Neuronal stem cell (in vitro differentiated cells): ENCODE measurements around the gene DENND1B.

Source experiments
- DNase-seq: peaks from one replicate; pipeline ENCODE4 v3.0.0-alpha.2; 2013; ENCODE audit warnings: low spot score
- H2AFZ ChIP-seq: one replicate; pipeline ENCODE4 v1.6.1; 2013; ENCODE audit warnings: mild to moderate bottlenecking, low read length, inconsistent platforms
- H2AK5ac ChIP-seq: 2 replicates; pipeline ENCODE4 v1.6.1; 2013; ENCODE audit warnings: low read depth, mild to moderate bottlenecking, inconsistent platforms, low read length, moderate library complexity, mixed read lengths
- H2BK120ac ChIP-seq: 2 replicates; pipeline ENCODE4 v1.6.1; 2013; ENCODE audit warnings: low read depth, mild to moderate bottlenecking, inconsistent platforms, low read length, moderate library complexity, mixed read lengths
- H2BK12ac ChIP-seq: one replicate; pipeline ENCODE4 v1.6.1; 2013; ENCODE audit warnings: low read length, inconsistent platforms
- H2BK15ac ChIP-seq: 2 replicates; pipeline ENCODE4 v1.6.1; 2013; ENCODE audit warnings: mild to moderate bottlenecking, low read length, inconsistent platforms, mixed read lengths
- H2BK5ac ChIP-seq: one replicate; pipeline ENCODE4 v1.6.1; 2013; ENCODE audit warnings: inconsistent platforms, mild to moderate bottlenecking, low read length, moderate library complexity
- H3K14ac ChIP-seq: one replicate; pipeline ENCODE4 v1.6.1; 2013; ENCODE audit warnings: low read length, inconsistent platforms
- H3K18ac ChIP-seq: 2 replicates; pipeline ENCODE4 v1.6.1; 2013; ENCODE audit warnings: low read length, inconsistent platforms
- H3K23ac ChIP-seq: 2 replicates; pipeline ENCODE4 v1.6.1; 2013; ENCODE audit warnings: low read depth, mild to moderate bottlenecking, mixed read lengths, low read length, inconsistent platforms; ENCODE audit not compliant: poor library complexity
- H3K27ac ChIP-seq: replicated peaks from 3 replicates; pipeline ENCODE4 v1.5.1; 2013; ENCODE audit warnings: low read length, inconsistent platforms
- H3K27me3 ChIP-seq, 3 experiments: 2 replicates each; pipeline ENCODE4 v1.6.1; 2013; ENCODE audit warnings: low read length in 3 of 3, mild to moderate bottlenecking in 2 of 3, inconsistent platforms in 1 of 3, low read depth in 1 of 3, mixed read lengths in 1 of 3, moderate library complexity in 1 of 3; ENCODE audit not compliant: control insufficient read depth in 3 of 3, insufficient read depth in 3 of 3
- H3K36me3 ChIP-seq, 2 donors: replicated peaks in 1 of 2; 2 replicates each; pipeline ENCODE4 v1.6.1; 2013; ENCODE audit warnings: low read length in 2 of 2; ENCODE audit not compliant: control insufficient read depth in 2 of 2, insufficient read depth in 2 of 2
- H3K4ac ChIP-seq: 2 replicates; pipeline ENCODE4 v1.6.1; 2013; ENCODE audit warnings: inconsistent platforms, mild to moderate bottlenecking, low read length, moderate library complexity
- H3K4me1 ChIP-seq, 2 donors: 1 replicate in 1 of 2; 2 replicates in 1 of 2; pipeline ENCODE4 v1.6.1; 2013; ENCODE audit warnings: low read length in 2 of 2, low read depth in 1 of 2; ENCODE audit not compliant: control insufficient read depth in 2 of 2, insufficient read depth in 1 of 2
- H3K4me2 ChIP-seq: one replicate; pipeline ENCODE4 v1.6.1; 2013; ENCODE audit warnings: mild to moderate bottlenecking, low read length, inconsistent platforms; ENCODE audit not compliant: insufficient read depth, poor library complexity, severe bottlenecking
- H3K4me3 ChIP-seq, 2 donors: 2 replicates each; pipeline ENCODE4 v1.5.1; 2013; ENCODE audit warnings: low read length in 2 of 2, mild to moderate bottlenecking in 2 of 2, inconsistent platforms in 1 of 2, moderate library complexity in 1 of 2
- H3K79me1 ChIP-seq: one replicate; pipeline ENCODE4 v1.6.1; 2013; ENCODE audit warnings: low read depth, mild to moderate bottlenecking, inconsistent platforms, low read length, moderate library complexity
- H3K9ac ChIP-seq: one replicate; pipeline ENCODE4 v1.6.1; 2013; ENCODE audit warnings: mild to moderate bottlenecking, low read depth, low read length, inconsistent platforms; ENCODE audit not compliant: poor library complexity
- H3K9me3 ChIP-seq, 2 donors: replicated peaks in 1 of 2; 2 replicates each; pipeline versions ENCODE3 to v1.6.1; 2013; ENCODE audit warnings: low read length in 2 of 2, mild to moderate bottlenecking in 2 of 2, inconsistent platforms in 1 of 2, low read depth in 1 of 2, mixed read lengths in 1 of 2, moderate library complexity in 1 of 2; ENCODE audit not compliant: control insufficient read depth in 2 of 2, insufficient read depth in 1 of 2
- H4K8ac ChIP-seq: one replicate; pipeline ENCODE4 v1.6.1; 2013; ENCODE audit warnings: low read depth, mild to moderate bottlenecking, inconsistent platforms, low read length, moderate library complexity
- H4K91ac ChIP-seq: one replicate; pipeline ENCODE4 v1.6.1; 2013; ENCODE audit warnings: low read length, low read depth, mild to moderate bottlenecking, inconsistent platforms; ENCODE audit not compliant: poor library complexity
- WGBS, 2 donors: extraction: QIAGEN DNeasy Blood & Tissue Kit; methylation state at CpG; one replicate each; pipeline ENCODE4 v1.1.7; 2013; ENCODE audit warnings: missing lambda C conversion rate in 2 of 2, mixed read lengths in 1 of 2; ENCODE audit not compliant: insufficient read length in 2 of 2, insufficient replicate concordance in 1 of 2; ENCODE audit errors: extremely low coverage in 2 of 2; 5-methylcytosine and 5-hydroxymethylcytosine counted together

DENND1B gene

GRCh38 chr1:197659171-197659570, 116.1 kb downstream of the DENND1B start:
- no CpG with 5 or more reads among the region's 3 CpGs for WGBS, 2 donors
- Histone ChIP-seq H3K9ac (no peak overlapping the region), H2BK120ac (no peak overlapping the region), H3K36me3 (no peaks in the 10 kb centered on the region), H3K14ac (no peak overlapping the region), H3K4me1 (no peaks in the 10 kb centered on the region), H3K4me3 (no peak overlapping the region), H3K23ac (no peak overlapping the region), H3K4ac (no peak overlapping the region), H2BK12ac (no peak overlapping the region), H3K9me3 (no peaks in the 10 kb centered on the region), H3K27ac (no peak overlapping the region), H3K27me3 (no peaks in the 10 kb centered on the region), H2AFZ (no peak overlapping the region), H4K91ac (no peak overlapping the region), H2BK5ac (no peak overlapping the region), H2AK5ac (no peak overlapping the region), H2BK15ac (no peak overlapping the region), H3K79me1 (no peaks in the 10 kb centered on the region), H4K8ac (no peak overlapping the region), H3K18ac (no peak overlapping the region), H3K4me2 (no peak overlapping the region)
- no peak for DNase-seq

GRCh38 chr1:197649188-197649587, 126.1 kb downstream of the DENND1B start:
- no peaks in the 10 kb centered on the region for H3K79me1 ChIP-seq
- no peak overlapping the region for H3K14ac ChIP-seq
- H3K9ac ChIP-seq: no peak overlapping the region
- no peak for DNase-seq
- H2BK120ac ChIP-seq: no peak overlapping the region
- H2BK15ac ChIP-seq: no peak overlapping the region
- no peak overlapping the region for H3K27ac ChIP-seq
- no peak overlapping the region for H2BK12ac ChIP-seq
- H3K23ac ChIP-seq: no peak overlapping the region
- no peaks in the 10 kb centered on the region for H3K36me3 ChIP-seq
- H4K91ac ChIP-seq: no peak overlapping the region
- H3K18ac ChIP-seq: no peak overlapping the region
- H2BK5ac ChIP-seq: no peak overlapping the region
- H4K8ac ChIP-seq: no peak overlapping the region
- no peak overlapping the region for H3K4ac ChIP-seq
- WGBS, 2 donors: no CpG with 5 or more reads among the region's 2 CpGs
- no peaks in the 10 kb centered on the region for H3K27me3 ChIP-seq
- H3K4me2 ChIP-seq: no peak overlapping the region
- no peak overlapping the region for H3K4me3 ChIP-seq
- no peaks in the 10 kb centered on the region for H3K9me3 ChIP-seq
- no peak overlapping the region for H2AK5ac ChIP-seq
- H3K4me1 ChIP-seq: no peaks in the 10 kb centered on the region
- H2AFZ ChIP-seq: no peak overlapping the region

- Histone ChIP-seq H2BK5ac (no peak overlapping the region), H3K4me1 (peaks cover 0 to 4% of the 10 kb centered on the region in 2 donors), H3K9ac (no peak overlapping the region), H3K4me2 (no peak overlapping the region), H3K23ac (no peak overlapping the region), H2BK12ac (no peak overlapping the region), H3K36me3 (no peaks in the 10 kb centered on the region), H3K79me1 (no peaks in the 10 kb centered on the region), H3K4me3 (no peak overlapping the region), H3K27ac (no peak overlapping the region), H3K4ac (no peak overlapping the region), H2AFZ (no peak overlapping the region), H3K14ac (no peak overlapping the region), H4K8ac (no peak overlapping the region), H2BK15ac (no peak overlapping the region), H2AK5ac (no peak overlapping the region), H4K91ac (no peak overlapping the region), H3K9me3 (no peaks in the 10 kb centered on the region), H3K27me3 (no peaks in the 10 kb centered on the region), H3K18ac (no peak overlapping the region), H2BK120ac (no peak overlapping the region)
- no CpG with 5 or more reads among the region's 2 CpGs for WGBS, 2 donors
- no peak for DNase-seq
Measured at GRCh38 chr1:197638316-197638715, 137.0 kb downstream of the DENND1B start.

GRCh38 chr1:197637406-197637805, 137.9 kb downstream of the DENND1B start:
- Histone ChIP-seq H2BK5ac (no peak overlapping the region), H3K9me3 (no peaks in the 10 kb centered on the region), H2BK15ac (no peak overlapping the region), H4K8ac (no peak overlapping the region), H2BK120ac (no peak overlapping the region), H2AFZ (no peak overlapping the region), H3K14ac (no peak overlapping the region), H3K4me1 (peaks cover 0 to 4% of the 10 kb centered on the region in 2 donors), H3K36me3 (no peaks in the 10 kb centered on the region), H4K91ac (no peak overlapping the region), H3K9ac (no peak overlapping the region), H2BK12ac (no peak overlapping the region), H3K18ac (no peak overlapping the region), H3K23ac (no peak overlapping the region), H3K4me2 (no peak overlapping the region), H3K27ac (no peak overlapping the region), H3K4me3 (no peak overlapping the region), H2AK5ac (no peak overlapping the region), H3K4ac (no peak overlapping the region), H3K79me1 (no peaks in the 10 kb centered on the region), H3K27me3 (no peaks in the 10 kb centered on the region)
- DNase-seq: no peak
- WGBS, 2 donors: no CpG with 5 or more reads among the region's 3 CpGs
